GM12878 (cell line): ENCODE results near the gene STARD10. TPM values are rescaled to one million over a fixed set of nuclear protein-coding genes. Genes with fewer than 3 reads are reported as not detected.

Experiments
- ATAC-seq: fragments of 200-7000 bp; cut with Tn5 transposase; 3 replicates; pipeline ENCODE4 v1.9.1; 2020; ENCODE audit warnings: mild to moderate bottlenecking, moderate library complexity
- BruUV-seq: library from RNA; stranded (reverse); fragments of 400-500 nt; replicated peaks from 2 replicates; lab custom pipeline; 2021; lab: Mats Ljungman, UMichigan
- CTCF ChIA-PET: fragments of 300-600 bp; sonication (Branson Sonifier 250); formaldehyde crosslinking; extraction: SDS; loops from one replicate; lab custom pipeline; 2021; ENCODE audit warnings: inconsistent platforms; lab: Yijun Ruan, JAX
- POLR2A ChIA-PET: fragments of 350-600 bp; formaldehyde crosslinking; extraction: SDS; loops from one replicate; lab custom pipeline; 2021; ENCODE audit warnings: inconsistent platforms; lab: Charles Lee
- RAD21 ChIA-PET: fragments of 300-600 bp; sonication (Branson Sonifier 250); formaldehyde crosslinking; loops from one replicate; lab custom pipeline; 2023; ENCODE audit warnings: antibody characterized with exemption; ENCODE audit not compliant: unreplicated experiment; lab: Charles Lee
- SMC1A ChIA-PET: fragments of 300-600 bp; sonication (Branson Sonifier 250); formaldehyde crosslinking; loops from one replicate; lab custom pipeline; 2023; ENCODE audit not compliant: unreplicated experiment, uncharacterized antibody; lab: Charles Lee
- DNase-seq: peaks from one replicate; pipeline ENCODE4 v3.0.0-alpha.2; 2011; ENCODE audit warnings: low read depth, low spot score
- FAIRE-seq: peaks from 3 replicates; lab custom pipeline; 2011; peaks lifted over from hg19 to GRCh38; lab: Jason Lieb, UNC
- H2AFZ ChIP-seq: 2 replicates; pipeline ENCODE4 v1.6.0; 2011; ENCODE audit warnings: low read depth, low read length, control low read depth; ENCODE audit not compliant: control insufficient read depth
- H3K27ac ChIP-seq: 2 replicates; pipeline ENCODE4 v1.5.1; 2011; ENCODE audit warnings: control low read depth; ENCODE audit not compliant: control insufficient read depth, insufficient read depth
- H3K27me3 ChIP-seq, 2 experiments: replicated peaks in 1 of 2; 2 replicates each; pipeline versions ENCODE4 v1.6.0 to v1.6.1; 2011; ENCODE audit warnings: low read length in 1 of 2; ENCODE audit not compliant: control insufficient read depth in 2 of 2, insufficient read depth in 2 of 2
- H3K36me3 ChIP-seq, 2 experiments: 2 replicates each; pipeline ENCODE4 v1.5.1; 2011; ENCODE audit warnings: low read length in 1 of 2; ENCODE audit not compliant: control insufficient read depth in 2 of 2, insufficient read depth in 2 of 2
- H3K4me1 ChIP-seq: 2 replicates; pipeline ENCODE4 v1.6.1; 2011; ENCODE audit warnings: mild to moderate bottlenecking, low read length, moderate library complexity, mixed read lengths; ENCODE audit not compliant: control insufficient read depth, insufficient read depth
- H3K4me2 ChIP-seq: 2 replicates; pipeline ENCODE4 v1.6.0; 2011; ENCODE audit warnings: control low read depth; ENCODE audit not compliant: control insufficient read depth, insufficient read depth
- H3K4me3 ChIP-seq: fragments of 200-600 bp; sonication (generic); 2 replicates; pipeline ENCODE4 v1.5.1; 2016
- H3K79me2 ChIP-seq: 2 replicates; pipeline ENCODE4 v1.6.0; 2011; ENCODE audit warnings: low read length; ENCODE audit not compliant: control insufficient read depth, insufficient read depth
- H3K9ac ChIP-seq: 2 replicates; pipeline ENCODE4 v1.8.0; 2011; ENCODE audit warnings: low read length, control low read depth, mixed read lengths; ENCODE audit not compliant: control insufficient read depth, insufficient read depth
- H3K9me3 ChIP-seq: replicated peaks from 3 replicates; pipeline ENCODE4 v1.5.1; 2011; ENCODE audit warnings: mild to moderate bottlenecking, low read length; ENCODE audit not compliant: control insufficient read depth, insufficient read depth
- H4K20me1 ChIP-seq: 2 replicates; pipeline ENCODE4 v1.6.0; 2011; ENCODE audit not compliant: control insufficient read depth, insufficient read depth
- BACH1 ChIP-seq: fragments of 450-650 bp; IDR thresholded peaks from 2 replicates; pipeline ENCODE4 v1.6.1; 2017; ENCODE audit warnings: mild to moderate bottlenecking, borderline replicate concordance
- CHD4 ChIP-seq: fragments of 200-600 bp; sonication (generic); IDR thresholded peaks from 2 replicates; pipeline ENCODE4 v1.6.1; 2016; ENCODE audit warnings: mild to moderate bottlenecking
- IKZF1 ChIP-seq: fragments of 450-650 bp; conservative IDR thresholded peaks from 2 replicates; pipeline ENCODE4 v1.6.1; 2017; ENCODE audit warnings: antibody characterized with exemption, mild to moderate bottlenecking
- SPI1 ChIP-seq: IDR thresholded peaks from 2 replicates; pipeline ENCODE4 v1.6.1; 2011; ENCODE audit warnings: low read depth, mild to moderate bottlenecking, low read length, moderate library complexity, borderline replicate concordance; ENCODE audit not compliant: insufficient read depth
- TARDBP ChIP-seq: IDR thresholded peaks from 2 replicates; pipeline ENCODE4 v1.6.1; 2016; ENCODE audit warnings: borderline replicate concordance
- ZNF622 ChIP-seq: fragments of 450-650 bp; IDR thresholded peaks from 2 replicates; pipeline ENCODE4 v1.6.1; 2017; ENCODE audit warnings: mild to moderate bottlenecking, inconsistent platforms
- WGBS: methylation state at CpG from one replicate; pipeline ENCODE4 v1.1.6; 2016; ENCODE audit warnings: low lambda C conversion rate; ENCODE audit not compliant: insufficient replicate concordance, insufficient coverage; ENCODE audit errors: missing lambda C conversion rate; 5-methylcytosine and 5-hydroxymethylcytosine counted together
- in situ Hi-C: fragments of 300-500 bp; cut with MboI; formaldehyde crosslinking; loops from 9 replicates; pipeline ENCODE4 v1.14.3; 2018; ENCODE audit warnings: mixed read lengths
- intact Hi-C: fragments of 100-400 bp; cut with micrococcal nuclease; formaldehyde crosslinking; loops from one replicate; pipeline ENCODE4 v1.14.2; 2022; ENCODE audit not compliant: unreplicated experiment
- polyA plus RNA-seq, 11 experiments: library from polyadenylated mRNA; depleted of rRNA in 4 of 11; unstranded in 6 of 11; stranded (reverse) in 5 of 11; fragments of >200 nt; fragmentation: Nextera tagmentation in 4 of 11; fragmentation: Illumina TruSeq in 1 of 11; extraction: Ambion mirVana in 4 of 11; extraction: Trizol in 1 of 11; gene quantifications; 1 replicate in 1 of 11; 2 replicates in 10 of 11; pipeline versions ENCODE4 v1.2.1 to v1.2.3, GENCODE V29; 2011 to 2016; ENCODE audit warnings: inconsistent platforms in 2 of 11, missing spikeins in 2 of 11, low read depth in 1 of 11
- total RNA-seq, 4 experiments: library from RNA; depleted of rRNA in 3 of 4; stranded (reverse); fragments of >200 nt in 3 of 4; fragmentation: Illumina TruSeq in 1 of 4; extraction: Trizol in 1 of 4; gene quantifications; 2 replicates each; pipeline versions ENCODE4 v1.2.1 to v1.2.3, GENCODE V29; 2013 to 2021
- TF ChIP-seq, protein P1 (sequence below): fragments of 450-650 bp; IDR thresholded peaks from 2 replicates; pipeline ENCODE4 v1.6.1; 2018; ENCODE audit warnings: borderline replicate concordance, mild to moderate bottlenecking; ENCODE audit not compliant: partially characterized antibody
- TF ChIP-seq, protein P2 (sequence below): IDR thresholded peaks from 2 replicates; pipeline ENCODE4 v1.6.1; 2011; ENCODE audit warnings: low read depth, low read length, improper control_type of control experiment, borderline replicate concordance
- TF ChIP-seq, protein P3 (sequence below): fragments of 450-650 bp; formaldehyde crosslinking; IDR thresholded peaks from 2 replicates; pipeline ENCODE4 v1.4.0; 2022; ENCODE audit warnings: mild to moderate bottlenecking, moderate library complexity

STARD10 gene
- total and polyA plus RNA-seq, 10 of the 15 experiments (the other 5 are each of a cell fraction or from before 2014, with no cell fraction given), result 0.15 to 43.2 (median 23.1) TPM

DNA sequence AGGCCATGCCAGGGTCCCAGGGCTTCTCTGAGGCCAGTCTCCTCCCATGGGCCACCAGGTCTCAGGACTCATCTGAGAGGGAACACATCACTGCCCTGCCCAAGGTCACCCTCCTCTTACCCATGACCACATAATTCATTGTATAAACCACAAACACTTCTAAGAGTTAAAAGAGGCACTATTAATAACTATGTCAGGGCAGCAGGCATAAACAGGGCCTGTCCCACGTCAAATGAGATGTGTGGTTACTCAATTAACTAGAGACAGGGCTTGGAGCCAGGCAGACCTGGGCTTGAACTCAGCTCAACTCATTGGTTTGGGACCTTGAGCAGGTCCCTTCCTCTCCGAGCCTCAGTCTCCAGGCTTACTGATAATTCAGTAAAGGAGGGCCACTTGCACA lies 74.7 kb downstream of the STARD10 start (continued):
- TF ChIP-seq, protein P1, sequence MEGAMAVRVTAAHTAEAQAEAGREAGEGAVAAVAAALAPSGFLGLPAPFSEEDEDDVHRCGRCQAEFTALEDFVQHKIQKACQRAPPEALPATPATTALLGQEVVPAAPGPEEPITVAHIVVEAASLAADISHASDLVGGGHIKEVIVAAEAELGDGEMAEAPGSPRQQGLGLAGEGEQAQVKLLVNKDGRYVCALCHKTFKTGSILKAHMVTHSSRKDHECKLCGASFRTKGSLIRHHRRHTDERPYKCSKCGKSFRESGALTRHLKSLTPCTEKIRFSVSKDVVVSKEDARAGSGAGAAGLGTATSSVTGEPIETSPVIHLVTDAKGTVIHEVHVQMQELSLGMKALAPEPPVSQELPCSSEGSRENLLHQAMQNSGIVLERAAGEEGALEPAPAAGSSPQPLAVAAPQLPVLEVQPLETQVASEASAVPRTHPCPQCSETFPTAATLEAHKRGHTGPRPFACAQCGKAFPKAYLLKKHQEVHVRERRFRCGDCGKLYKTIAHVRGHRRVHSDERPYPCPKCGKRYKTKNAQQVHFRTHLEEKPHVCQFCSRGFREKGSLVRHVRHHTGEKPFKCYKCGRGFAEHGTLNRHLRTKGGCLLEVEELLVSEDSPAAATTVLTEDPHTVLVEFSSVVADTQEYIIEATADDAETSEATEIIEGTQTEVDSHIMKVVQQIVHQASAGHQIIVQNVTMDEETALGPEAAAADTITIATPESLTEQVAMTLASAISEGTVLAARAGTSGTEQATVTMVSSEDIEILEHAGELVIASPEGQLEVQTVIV, result no peak
- no peak for TF ChIP-seq TARDBP
- TF ChIP-seq ZNF622, result no peak
- TF ChIP-seq, protein P2, sequence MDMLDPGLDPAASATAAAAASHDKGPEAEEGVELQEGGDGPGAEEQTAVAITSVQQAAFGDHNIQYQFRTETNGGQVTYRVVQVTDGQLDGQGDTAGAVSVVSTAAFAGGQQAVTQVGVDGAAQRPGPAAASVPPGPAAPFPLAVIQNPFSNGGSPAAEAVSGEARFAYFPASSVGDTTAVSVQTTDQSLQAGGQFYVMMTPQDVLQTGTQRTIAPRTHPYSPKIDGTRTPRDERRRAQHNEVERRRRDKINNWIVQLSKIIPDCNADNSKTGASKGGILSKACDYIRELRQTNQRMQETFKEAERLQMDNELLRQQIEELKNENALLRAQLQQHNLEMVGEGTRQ, result no peak
- no peak for TF ChIP-seq BACH1
- no peak for TF ChIP-seq CHD4

DNA sequence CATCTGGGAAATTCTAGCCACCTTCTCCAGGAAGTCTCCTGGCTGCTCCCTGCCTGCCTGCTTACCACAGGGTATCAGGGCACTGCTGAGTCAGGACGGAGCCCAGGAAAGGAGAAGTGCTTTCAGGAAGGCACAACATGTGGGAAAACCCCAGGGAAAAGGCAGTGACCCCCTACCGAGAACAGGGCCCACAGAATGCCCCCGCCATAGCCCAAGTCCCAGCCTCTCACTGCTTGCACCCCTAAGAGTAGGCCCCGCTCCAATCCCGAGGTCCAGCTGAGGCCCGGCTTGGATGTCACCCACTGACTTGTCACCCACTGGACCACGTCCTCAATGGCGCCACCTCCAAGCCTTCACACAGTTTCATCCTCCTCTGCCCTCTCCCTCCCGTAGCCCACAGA lies 75.7 kb downstream of the STARD10 start:
- no peak overlapping the region; the same call in 1 of the 2 replicates for H3K9ac ChIP-seq
- H2AFZ ChIP-seq, result no peak overlapping the region
- no peaks in the 10 kb centered on the region for H3K9me3 ChIP-seq
- TF ChIP-seq, protein P3, sequence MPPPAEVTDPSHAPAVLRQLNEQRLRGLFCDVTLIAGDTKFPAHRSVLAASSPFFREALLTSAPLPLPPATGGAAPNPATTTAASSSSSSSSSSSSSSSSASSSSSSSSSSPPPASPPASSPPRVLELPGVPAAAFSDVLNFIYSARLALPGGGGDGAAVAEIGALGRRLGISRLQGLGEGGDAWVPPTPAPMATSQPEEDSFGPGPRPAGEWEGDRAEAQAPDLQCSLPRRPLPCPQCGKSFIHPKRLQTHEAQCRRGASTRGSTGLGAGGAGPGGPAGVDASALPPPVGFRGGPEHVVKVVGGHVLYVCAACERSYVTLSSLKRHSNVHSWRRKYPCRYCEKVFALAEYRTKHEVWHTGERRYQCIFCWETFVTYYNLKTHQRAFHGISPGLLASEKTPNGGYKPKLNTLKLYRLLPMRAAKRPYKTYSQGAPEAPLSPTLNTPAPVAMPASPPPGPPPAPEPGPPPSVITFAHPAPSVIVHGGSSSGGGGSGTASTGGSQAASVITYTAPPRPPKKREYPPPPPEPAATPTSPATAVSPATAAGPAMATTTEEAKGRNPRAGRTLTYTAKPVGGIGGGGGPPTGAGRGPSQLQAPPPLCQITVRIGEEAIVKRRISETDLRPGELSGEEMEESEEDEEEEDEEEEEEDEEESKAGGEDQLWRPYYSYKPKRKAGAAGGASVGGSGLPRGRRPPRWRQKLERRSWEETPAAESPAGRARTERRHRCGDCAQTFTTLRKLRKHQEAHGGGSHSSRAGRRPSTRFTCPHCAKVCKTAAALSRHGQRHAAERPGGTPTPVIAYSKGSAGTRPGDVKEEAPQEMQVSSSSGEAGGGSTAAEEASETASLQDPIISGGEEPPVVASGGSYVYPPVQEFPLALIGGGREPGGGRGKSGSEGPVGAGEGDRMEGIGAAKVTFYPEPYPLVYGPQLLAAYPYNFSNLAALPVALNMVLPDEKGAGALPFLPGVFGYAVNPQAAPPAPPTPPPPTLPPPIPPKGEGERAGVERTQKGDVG (CRISPR knock-in tag), result no peak
- TF ChIP-seq SPI1 (peak; percentile 44; the same call in 1 of the 2 replicates), IKZF1 (peak; percentile 26; the same call in 1 of the 2 replicates)
- 59% methylated on average over 9 of the region's 9 CpGs for whole genome bisulfite sequencing
- peaks cover 24 to 32% of the 10 kb centered on the region in 2 experiments for H3K36me3 ChIP-seq
- no peak overlapping the region; the same call in 1 of the 2 replicates for H3K4me2 ChIP-seq
- H3K4me1 ChIP-seq, result peaks cover 35% of the 10 kb centered on the region
- no peak for ATAC-seq
- in situ Hi-C loops (no loop called here), intact Hi-C loops (no loop called here)
- CTCF ChIA-PET, result interaction anchor here (0.6 to 18.4 kb wide), 7 partner anchors 8 to 287 kb away, joined by 3 to 469 read pairs (median 4); partner anchors contain the start of genes ARAP1, ATG16L2 and STARD10
- no peak for FAIRE-seq
- H3K27ac ChIP-seq, result no peak overlapping the region
- no peak for DNase-seq
- peaks cover 8% of the 10 kb centered on the region for H4K20me1 ChIP-seq
- H3K4me3 ChIP-seq, result no peak overlapping the region
- SMC1A ChIA-PET, result no interaction called here
- H3K27me3 ChIP-seq, result no peaks in the 10 kb centered on the region
- RAD21 ChIA-PET, result interaction anchor here (1.3 to 2.0 kb wide), 3 partner anchors 10 to 76 kb away, joined by 3 to 5 read pairs (median 4); partner anchors contain the start of gene STARD10
- POLR2A ChIA-PET, result interaction anchor here (1.0 kb wide), 2 partner anchors 37 to 75 kb away, joined by 3 read pairs; no protein-coding TSS in a partner anchor
- peaks cover 69% of the 10 kb centered on the region for H3K79me2 ChIP-seq
- no TSS peak for BruUV-seq
